ENCODE results near the gene MACROD2.

GRCh38 chr20:15838466-15838865 is 1843.2 kb downstream of the MACROD2 start:
- TF ChIP-seq EZH2 (IDR thresholded peaks at IDR 0.05), result no peak
- TF ChIP-seq CTCF (IDR thresholded peaks at IDR 0.05 in 2 of 3, conservative IDR thresholded peaks at IDR 0.05 in 1 of 3; ENCODE audit: borderline replicate concordance in 1 of 3, insufficient read depth in 1 of 3, low read depth in 2 of 3, low read length in 2 of 3), result no peak
- no peak for TF ChIP-seq POLR2AphosphoS5 (IDR thresholded peaks at IDR 0.05; ENCODE audit: low read depth, low read length)
- no peak for TF ChIP-seq EZH2phosphoT487 (IDR thresholded peaks at IDR 0.05; ENCODE audit: borderline replicate concordance)
- no peak for TF ChIP-seq RAD21 (IDR thresholded peaks at IDR 0.05; ENCODE audit: low read depth)
- no peak for TF ChIP-seq ZNF274 (IDR thresholded peaks at IDR 0.05; ENCODE audit: low read depth, low read length)
- no peak for TF ChIP-seq ZFX (IDR thresholded peaks at IDR 0.05)
- TF ChIP-seq POLR2A (IDR thresholded peaks at IDR 0.05; ENCODE audit: borderline replicate concordance, extremely low read depth, insufficient read depth, insufficient read length), result no peak
- no peak for TF ChIP-seq SP1 (IDR thresholded peaks at IDR 0.05; ENCODE audit: low read depth)
- TF ChIP-seq MAX (IDR thresholded peaks at IDR 0.05), result no peak
- no peak for TF ChIP-seq EGR1 (IDR thresholded peaks at IDR 0.05; ENCODE audit: low read depth)
- no peak for TF ChIP-seq SIN3A (IDR thresholded peaks at IDR 0.05; ENCODE audit: low read depth)
- no peak for TF ChIP-seq YY1 (IDR thresholded peaks at IDR 0.05; ENCODE audit: extremely low read depth, insufficient replicate concordance, low read depth, low read length)
- TF ChIP-seq REST (IDR thresholded peaks at IDR 0.05; ENCODE audit: low read depth), result no peak

Measured in HCT116 (cell line).